Measurements from ENCODE around the gene KITLG. TPM values are rescaled to one million over a fixed set of nuclear protein-coding genes. Genes with fewer than 3 reads are reported as not detected.
A peak's percentile ranks its signal among the peaks of the same experiment; 100 is the strongest.
"Not testable (repeated sequence)": the region's sequence is repeated elsewhere in the genome, so short reads cannot be mapped to it uniquely, and the experiment has no call there.

KITLG gene
- 56.3 TPM for total RNA-seq

GRCh38 chr12:88580051-88580871 lies at the start of gene KITLG:
Gene KITLG, minus strand, starts transcription at chr12:88580471. Its CDS starts 193 bp downstream, at chr12:88580278.
- peak; percentile 48 to 69 for DNase-seq (ENCODE audit: low spot score in 2 of 2)
- FAIRE-seq = no peak

GRCh38 chr12:88628856-88629509 lies 48.7 kb upstream of the KITLG start:
- DNase-seq (ENCODE audit: low spot score in 2 of 2) = no peak
- no peak for FAIRE-seq

- FAIRE-seq = not testable (repeated sequence)
Measured at GRCh38 chr12:88628035-88628434, 47.8 kb upstream of the KITLG start.

GRCh38 chr12:88627501-88627900 lies 47.2 kb upstream of the KITLG start:
- FAIRE-seq (no peak), DNase-seq (ENCODE audit: low spot score in 2 of 2) (no peak)

More at GRCh38 chr12:88628035-88628434, 47.8 kb upstream of the KITLG start:
- DNase-seq (ENCODE audit: low spot score in 2 of 2) = not testable (repeated sequence)

- DNase-seq (ENCODE audit: low spot score in 2 of 2) = no peak
- no peak for FAIRE-seq
Measured at GRCh38 chr12:88625356-88625755, 45.1 kb upstream of the KITLG start.

- FAIRE-seq (no peak), DNase-seq (ENCODE audit: low spot score in 2 of 2) (no peak)
Measured at GRCh38 chr12:88624911-88625310, 44.6 kb upstream of the KITLG start.

GRCh38 chr12:88623777-88624548 lies 43.7 kb upstream of the KITLG start:
- DNase-seq (ENCODE audit: low spot score in 2 of 2) (no peak), FAIRE-seq (no peak)

GRCh38 chr12:88617352-88617751 lies 37.1 kb upstream of the KITLG start:
- DNase-seq (ENCODE audit: low spot score in 2 of 2) (no peak), FAIRE-seq (no peak)

GRCh38 chr12:88615490-88615889 lies 35.2 kb upstream of the KITLG start:
- FAIRE-seq (no peak), DNase-seq (ENCODE audit: low spot score in 2 of 2) (no peak)

- FAIRE-seq (no peak), DNase-seq (ENCODE audit: low spot score in 2 of 2) (no peak)
Measured at GRCh38 chr12:88604646-88605045, 24.4 kb upstream of the KITLG start.

GRCh38 chr12:88600272-88600671 lies 20.0 kb upstream of the KITLG start:
- no peak for FAIRE-seq
- DNase-seq (ENCODE audit: low spot score in 2 of 2) = no peak

- no peak for FAIRE-seq
Measured at GRCh38 chr12:88597365-88597764, 17.1 kb upstream of the KITLG start.

GRCh38 chr12:88595697-88596096 lies 15.4 kb upstream of the KITLG start:
- FAIRE-seq = no peak

More at GRCh38 chr12:88597365-88597764, 17.1 kb upstream of the KITLG start:
- no peak for DNase-seq (ENCODE audit: low spot score in 2 of 2)

GRCh38 chr12:88594780-88595179 lies 14.5 kb upstream of the KITLG start:
- DNase-seq (ENCODE audit: low spot score in 2 of 2) (no peak), FAIRE-seq (no peak)

More at GRCh38 chr12:88595697-88596096, 15.4 kb upstream of the KITLG start:
- DNase-seq (ENCODE audit: low spot score in 2 of 2) = no peak

- FAIRE-seq = no peak
Measured at GRCh38 chr12:88591343-88591742, 11.1 kb upstream of the KITLG start.

GRCh38 chr12:88590851-88591250 lies 10.6 kb upstream of the KITLG start:
- FAIRE-seq (no peak), DNase-seq (ENCODE audit: low spot score in 2 of 2) (no peak)

More at GRCh38 chr12:88591343-88591742, 11.1 kb upstream of the KITLG start:
- no peak for DNase-seq (ENCODE audit: low spot score in 2 of 2)

GRCh38 chr12:88585077-88585476 lies 4.8 kb upstream of the KITLG start:
- DNase-seq (ENCODE audit: low spot score in 2 of 2) (no peak), FAIRE-seq (no peak)

- DNase-seq (ENCODE audit: low spot score in 2 of 2) (peak in 1 of 2 donors; percentile 21), FAIRE-seq (no peak)
Measured at GRCh38 chr12:88579601-88580050, 645 bp downstream of the KITLG start.

- FAIRE-seq = no peak
- peak in 1 of 2 donors; percentile 13 for DNase-seq (ENCODE audit: low spot score in 2 of 2)
Measured at GRCh38 chr12:88579161-88579517, 1.1 kb downstream of the KITLG start.

- FAIRE-seq (no peak), DNase-seq (ENCODE audit: low spot score in 2 of 2) (no peak)
Measured at GRCh38 chr12:88578276-88579160, 1.8 kb downstream of the KITLG start.

All from frontal cortex (tissue), 4 donors.